KMS-11 (cell line): ENCODE measurements around the gene ACER3.
A peak's percentile ranks its signal among the peaks of the same experiment; 100 is the strongest.
"Not testable (repeated sequence)": the region's sequence is repeated elsewhere in the genome, so short reads cannot be mapped to it uniquely, and the experiment has no call there.

Source experiments
- H2AFZ ChIP-seq: fragments of 200-600 bp; sonication (generic); 2 replicates; pipeline ENCODE4 v1.6.1; 2016; ENCODE audit warnings: antibody characterized with exemption, mixed run types, low read depth
- H3K27ac ChIP-seq: fragments of 200-600 bp; sonication (generic); 2 replicates; pipeline ENCODE4 v1.6.1; 2016; ENCODE audit warnings: mild to moderate bottlenecking, mixed run types
- H3K27me3 ChIP-seq: fragments of 200-600 bp; sonication (generic); 2 replicates; pipeline ENCODE4 v1.6.1; 2017; ENCODE audit warnings: mild to moderate bottlenecking, low read depth, mixed run types, moderate library complexity; ENCODE audit not compliant: insufficient read depth
- H3K36me3 ChIP-seq: fragments of 200-600 bp; sonication (generic); 2 replicates; pipeline ENCODE4 v1.6.1; 2017; ENCODE audit warnings: mild to moderate bottlenecking, mixed run types; ENCODE audit not compliant: insufficient read depth
- H3K4me1 ChIP-seq: fragments of 200-600 bp; sonication (generic); 2 replicates; pipeline ENCODE4 v1.6.1; 2016; ENCODE audit warnings: mild to moderate bottlenecking, low read depth, mixed run types; ENCODE audit not compliant: poor library complexity, severe bottlenecking
- H3K4me2 ChIP-seq: fragments of 200-600 bp; sonication (generic); 2 replicates; pipeline ENCODE4 v1.7.0; 2016; ENCODE audit warnings: mild to moderate bottlenecking, mixed run types
- H3K4me3 ChIP-seq: fragments of 200-600 bp; sonication (generic); IDR thresholded peaks from 2 replicates; pipeline ENCODE4 v1.6.1; 2017; ENCODE audit warnings: low read depth, low read length, mixed read lengths; ENCODE audit not compliant: insufficient read depth
- H3K79me2 ChIP-seq: fragments of 200-600 bp; sonication (generic); 2 replicates; pipeline ENCODE4 v1.6.1; 2016; ENCODE audit warnings: low read depth, mixed run types; ENCODE audit not compliant: insufficient read depth
- H3K9ac ChIP-seq: fragments of 200-600 bp; sonication (generic); 2 replicates; pipeline ENCODE4 v1.6.1; 2016; ENCODE audit warnings: mild to moderate bottlenecking, mixed run types
- H4K20me1 ChIP-seq: fragments of 200-600 bp; sonication (generic); 2 replicates; pipeline ENCODE4 v1.6.1; 2016; ENCODE audit warnings: mild to moderate bottlenecking, mixed run types; ENCODE audit not compliant: insufficient read depth
- CTCF ChIP-seq: fragments of 200-600 bp; sonication (generic); conservative IDR thresholded peaks from 2 replicates; pipeline ENCODE4 v1.6.1; 2017; ENCODE audit warnings: low read depth, mild to moderate bottlenecking, antibody characterized with exemption, low read length, moderate library complexity, mixed read lengths

ACER3 gene

GRCh38 chr11:77044356-77044755, 183.6 kb downstream of the ACER3 start:
- no peaks in the 10 kb centered on the region for H4K20me1 ChIP-seq

GRCh38 chr11:77044886-77045285, 184.2 kb downstream of the ACER3 start:
- Histone ChIP-seq H3K4me1 (peaks cover 6% of the 10 kb centered on the region), H3K27me3 (no peaks in the 10 kb centered on the region), H3K9ac (no peak overlapping the region), H3K27ac (no peak overlapping the region), H3K36me3 (no peaks in the 10 kb centered on the region), H2AFZ (no peak overlapping the region), H3K4me3 (no peak overlapping the region), H4K20me1 (no peaks in the 10 kb centered on the region), H3K79me2 (no peaks in the 10 kb centered on the region), H3K4me2 (no peak overlapping the region)
- no peak for TF ChIP-seq CTCF

More at GRCh38 chr11:77044356-77044755, 183.6 kb downstream of the ACER3 start:
- Histone ChIP-seq H3K4me3 (no peak overlapping the region), H3K4me2 (no peak overlapping the region), H3K36me3 (no peaks in the 10 kb centered on the region), H3K9ac (no peak overlapping the region), H3K27ac (no peak overlapping the region), H3K27me3 (no peaks in the 10 kb centered on the region), H3K79me2 (no peaks in the 10 kb centered on the region), H3K4me1 (peaks cover 6% of the 10 kb centered on the region), H2AFZ (no peak overlapping the region)
- no peak for TF ChIP-seq CTCF

- Histone ChIP-seq H3K36me3 (no peaks in the 10 kb centered on the region), H4K20me1 (no peaks in the 10 kb centered on the region), H3K27me3 (no peaks in the 10 kb centered on the region), H3K79me2 (no peaks in the 10 kb centered on the region), H3K4me1 (peaks cover 6% of the 10 kb centered on the region), H3K4me3 (no peak overlapping the region), H3K27ac (no peak overlapping the region), H2AFZ (no peak overlapping the region), H3K9ac (no peak overlapping the region), H3K4me2 (0 out of 2 replicates have a peak overlapping the region, but pooled peaks have one; percentile 85)
- no peak for TF ChIP-seq CTCF
These were observed 185.4 kb downstream of the ACER3 start for GRCh38 chr11:77046060-77046501.

GRCh38 chr11:77047007-77047927, 186.5 kb downstream of the ACER3 start:
- Histone ChIP-seq H3K36me3 (no peaks in the 10 kb centered on the region), H3K27ac (peak overlapping the region; percentile 24; the same call in 1 of the 2 replicates), H3K4me2 (peak overlapping the region; percentile 85), H3K4me3 (no peak overlapping the region), H3K79me2 (no peaks in the 10 kb centered on the region), H3K4me1 (peaks cover 6% of the 10 kb centered on the region), H3K27me3 (no peaks in the 10 kb centered on the region), H4K20me1 (no peaks in the 10 kb centered on the region), H2AFZ (peak overlapping the region; percentile 72), H3K9ac (no peak overlapping the region; the same call in 1 of the 2 replicates)
- peak; percentile 87 for TF ChIP-seq CTCF

GRCh38 chr11:77047928-77048446, 187.3 kb downstream of the ACER3 start:
- H3K27me3 ChIP-seq, H3K9ac ChIP-seq, H2AFZ ChIP-seq, H3K4me3 ChIP-seq, H3K79me2 ChIP-seq, H4K20me1 ChIP-seq, H3K36me3 ChIP-seq, H3K27ac ChIP-seq, H3K4me1 ChIP-seq, H3K4me2 ChIP-seq: not testable (repeated sequence)
